Mammary epithelial cell (primary cell): ENCODE results near the gene WASF2.
A peak's percentile ranks its signal among the peaks of the same experiment; 100 is the strongest.

Experiments
- CTCF ChIP-seq, 2 donors: IDR thresholded peaks in 1 of 2; conservative IDR thresholded peaks in 1 of 2; 2 replicates each; pipeline ENCODE4 v1.5.1; 2011 to 2012; ENCODE audit warnings: inconsistent platforms in 2 of 2, low read length in 2 of 2, mild to moderate bottlenecking in 2 of 2, control low read depth in 1 of 2, low read depth in 1 of 2; ENCODE audit not compliant: insufficient read depth in 1 of 2; ENCODE audit errors: extremely low read depth in 1 of 2
- EZH2 ChIP-seq: IDR thresholded peaks from 2 replicates; pipeline ENCODE4 v1.6.1; 2012; ENCODE audit warnings: low read length, inconsistent platforms, borderline replicate concordance

- peak; percentile 12 to 39 for TF ChIP-seq CTCF (conservative IDR thresholded peaks at IDR 0.05 in 1 of 2, IDR thresholded peaks at IDR 0.05 in 1 of 2; ENCODE audit: extremely low read depth in 1 of 2, insufficient read depth in 1 of 2, low read depth in 1 of 2, low read length in 2 of 2)
- TF ChIP-seq EZH2 = no peak
Measured at GRCh38 chr1:27507960-27508665, 18.1 kb upstream of the WASF2 start.
